ENCODE results near the gene TSPAN14.

The TSPAN14 gene

DNA sequence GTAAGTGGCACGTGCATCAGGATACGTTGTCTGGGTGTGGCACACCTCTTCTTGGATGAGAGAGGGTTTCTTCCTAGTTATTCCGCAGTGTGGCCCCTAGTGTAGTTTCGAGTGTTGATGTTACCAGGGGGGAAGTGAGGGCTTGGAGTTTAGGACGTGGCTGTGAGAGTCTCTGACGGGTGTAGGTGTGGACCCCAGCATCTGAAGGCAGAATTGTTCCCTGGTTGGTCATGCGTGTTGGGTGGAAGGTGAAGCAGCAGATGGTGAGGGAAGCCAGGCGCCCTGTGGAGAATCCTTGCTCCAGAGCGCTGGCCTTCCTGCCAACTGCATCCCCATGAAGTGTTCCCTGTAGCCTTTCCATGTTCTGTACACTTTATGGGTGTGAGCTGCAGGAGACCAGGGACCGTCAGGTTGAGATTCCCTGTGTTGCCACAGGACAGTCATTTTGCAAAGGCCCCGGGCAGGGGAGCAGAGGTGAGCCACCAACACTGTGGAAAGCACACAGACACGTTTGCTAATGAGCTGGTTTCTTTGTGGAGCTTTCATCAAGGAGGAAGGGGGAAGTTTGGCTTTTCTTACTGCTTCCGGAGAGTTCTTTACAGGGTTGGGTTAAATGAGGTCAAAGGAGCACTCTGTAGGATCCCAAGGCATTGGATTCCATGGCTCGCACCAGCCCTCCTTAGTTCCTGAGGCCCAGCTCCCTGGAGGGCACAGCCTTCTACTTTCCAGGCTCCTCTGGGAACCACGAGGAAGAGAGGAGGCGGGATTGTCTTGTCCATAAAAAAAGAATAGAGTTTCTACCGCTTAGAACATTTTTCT lies 32.0 kb downstream of the TSPAN14 start:
- Histone ChIP-seq H2BK5ac (ENCODE audit: low read depth, low read length, poor library complexity) (no peak overlapping the region), H2BK12ac (ENCODE audit: low read length) (no peak overlapping the region), H3K23ac (ENCODE audit: low read length) (no peak overlapping the region), H3K36me3 (ENCODE audit: control insufficient read depth in 1 of 2, insufficient read depth in 2 of 2, low read length in 2 of 2) (peaks cover 19 to 21% of the 10 kb centered on the region in 2 experiments), H4K8ac (ENCODE audit: low read depth, low read length) (no peak overlapping the region), H3K4ac (ENCODE audit: low read depth, low read length) (peak overlapping the region; percentile 6), H3K79me1 (ENCODE audit: low read length) (peaks cover 6% of the 10 kb centered on the region), H3K14ac (ENCODE audit: low read length) (no peak overlapping the region), H2AFZ (ENCODE audit: insufficient read depth, low read length, poor library complexity) (peak overlapping the region; percentile 3), H3K79me2 (ENCODE audit: control insufficient read depth, insufficient read depth, low read length, poor library complexity) (peaks cover 19% of the 10 kb centered on the region), H3K27ac (ENCODE audit: low read depth, low read length) (no peak overlapping the region), H2BK120ac (ENCODE audit: insufficient read depth, low read length, poor library complexity) (no peak overlapping the region), H3K4me2 (ENCODE audit: low read length) (no peak overlapping the region), H3K18ac (ENCODE audit: low read length) (peak overlapping the region; percentile 86), H4K91ac (ENCODE audit: low read depth, low read length) (no peak overlapping the region), H4K12ac (ENCODE audit: low read depth, low read length) (no peak overlapping the region), H3K27me3 (ENCODE audit: insufficient read depth, low read length) (no peaks in the 10 kb centered on the region), H2AK5ac (ENCODE audit: low read length) (no peak overlapping the region), H3K4me3 (ENCODE audit: low read depth, low read length) (no peak overlapping the region), H3K9me3 (ENCODE audit: insufficient read depth, low read depth, low read length) (no peaks in the 10 kb centered on the region), H3K9ac (ENCODE audit: low read length) (no peak overlapping the region), H3K4me1 (ENCODE audit: control insufficient read depth in 1 of 2, insufficient read depth in 2 of 2, low read length in 2 of 2) (peaks cover 29 to 38% of the 10 kb centered on the region in 2 experiments)
- DNase-seq, result peak; percentile 63 to 68
- WGBS (ENCODE audit: extremely low coverage, insufficient coverage, insufficient read length), result no CpG with 5 or more reads among the region's 17 CpGs

GRCh38 chr10:80486785-80487420 lies 32.8 kb downstream of the TSPAN14 start:
- H3K4me2 ChIP-seq (ENCODE audit: low read length), result no peak overlapping the region
- H3K9ac ChIP-seq (ENCODE audit: low read length), result no peak overlapping the region
- no CpG with 5 or more reads among the region's 9 CpGs for WGBS (ENCODE audit: extremely low coverage, insufficient coverage, insufficient read length)
- no peak overlapping the region for H3K18ac ChIP-seq (ENCODE audit: low read length)
- no peak overlapping the region for H2AFZ ChIP-seq (ENCODE audit: insufficient read depth, low read length, poor library complexity)
- peaks cover 19% of the 10 kb centered on the region for H3K79me2 ChIP-seq (ENCODE audit: control insufficient read depth, insufficient read depth, low read length, poor library complexity)
- peaks cover 31 to 38% of the 10 kb centered on the region in 2 experiments for H3K4me1 ChIP-seq (ENCODE audit: control insufficient read depth in 1 of 2, insufficient read depth in 2 of 2, low read length in 2 of 2)
- H3K36me3 ChIP-seq (ENCODE audit: control insufficient read depth in 1 of 2, insufficient read depth in 2 of 2, low read length in 2 of 2), result peaks cover 26 to 28% of the 10 kb centered on the region in 2 experiments
- no peak overlapping the region for H4K91ac ChIP-seq (ENCODE audit: low read depth, low read length)
- no peak overlapping the region for H3K14ac ChIP-seq (ENCODE audit: low read length)
- no peak overlapping the region for H4K12ac ChIP-seq (ENCODE audit: low read depth, low read length)
- no peak overlapping the region for H2AK5ac ChIP-seq (ENCODE audit: low read length)
- DNase-seq, result peak in 1 of 2 donors; percentile 56
- H3K23ac ChIP-seq (ENCODE audit: low read length), result no peak overlapping the region
- no peak overlapping the region for H4K8ac ChIP-seq (ENCODE audit: low read depth, low read length)
- no peaks in the 10 kb centered on the region for H3K9me3 ChIP-seq (ENCODE audit: insufficient read depth, low read depth, low read length)
- peaks cover 6% of the 10 kb centered on the region for H3K79me1 ChIP-seq (ENCODE audit: low read length)
- no peak overlapping the region for H2BK5ac ChIP-seq (ENCODE audit: low read depth, low read length, poor library complexity)
- no peak overlapping the region for H2BK12ac ChIP-seq (ENCODE audit: low read length)
- H2BK120ac ChIP-seq (ENCODE audit: insufficient read depth, low read length, poor library complexity), result no peak overlapping the region
- H3K4me3 ChIP-seq (ENCODE audit: low read depth, low read length), result no peak overlapping the region
- no peak overlapping the region for H3K27ac ChIP-seq (ENCODE audit: low read depth, low read length)
- H3K27me3 ChIP-seq (ENCODE audit: insufficient read depth, low read length), result no peaks in the 10 kb centered on the region
- peak overlapping the region; percentile 83 for H3K4ac ChIP-seq (ENCODE audit: low read depth, low read length)

GRCh38 chr10:80487421-80487785 lies 33.3 kb downstream of the TSPAN14 start:
- Histone ChIP-seq H3K9me3 (ENCODE audit: insufficient read depth, low read depth, low read length) (no peaks in the 10 kb centered on the region), H4K91ac (ENCODE audit: low read depth, low read length) (no peak overlapping the region), H2BK120ac (ENCODE audit: insufficient read depth, low read length, poor library complexity) (no peak overlapping the region), H3K14ac (ENCODE audit: low read length) (no peak overlapping the region), H4K8ac (ENCODE audit: low read depth, low read length) (no peak overlapping the region), H3K18ac (ENCODE audit: low read length) (peak overlapping the region; percentile 38), H3K4me2 (ENCODE audit: low read length) (no peak overlapping the region), H2AFZ (ENCODE audit: insufficient read depth, low read length, poor library complexity) (no peak overlapping the region), H2AK5ac (ENCODE audit: low read length) (no peak overlapping the region), H4K12ac (ENCODE audit: low read depth, low read length) (no peak overlapping the region), H3K4ac (ENCODE audit: low read depth, low read length) (peak overlapping the region; percentile 83), H3K36me3 (ENCODE audit: control insufficient read depth in 1 of 2, insufficient read depth in 2 of 2, low read length in 2 of 2) (peaks cover 26 to 31% of the 10 kb centered on the region in 2 experiments), H2BK5ac (ENCODE audit: low read depth, low read length, poor library complexity) (no peak overlapping the region), H3K79me2 (ENCODE audit: control insufficient read depth, insufficient read depth, low read length, poor library complexity) (peaks cover 19% of the 10 kb centered on the region), H3K4me1 (ENCODE audit: control insufficient read depth in 1 of 2, insufficient read depth in 2 of 2, low read length in 2 of 2) (peaks cover 31 to 38% of the 10 kb centered on the region in 2 experiments), H3K9ac (ENCODE audit: low read length) (no peak overlapping the region), H3K79me1 (ENCODE audit: low read length) (peaks cover 6% of the 10 kb centered on the region), H3K27me3 (ENCODE audit: insufficient read depth, low read length) (no peaks in the 10 kb centered on the region), H3K27ac (ENCODE audit: low read depth, low read length) (no peak overlapping the region), H3K23ac (ENCODE audit: low read length) (no peak overlapping the region), H3K4me3 (ENCODE audit: low read depth, low read length) (no peak overlapping the region), H2BK12ac (ENCODE audit: low read length) (no peak overlapping the region)
- WGBS (ENCODE audit: extremely low coverage, insufficient coverage, insufficient read length), result no CpG with 5 or more reads among the region's 4 CpGs
- no peak for DNase-seq

GRCh38 chr10:80487791-80488538 lies 33.9 kb downstream of the TSPAN14 start:
- peaks cover 26 to 31% of the 10 kb centered on the region in 2 experiments for H3K36me3 ChIP-seq (ENCODE audit: control insufficient read depth in 1 of 2, insufficient read depth in 2 of 2, low read length in 2 of 2)
- peaks cover 6% of the 10 kb centered on the region for H3K79me1 ChIP-seq (ENCODE audit: low read length)
- H3K79me2 ChIP-seq (ENCODE audit: control insufficient read depth, insufficient read depth, low read length, poor library complexity), result peaks cover 19% of the 10 kb centered on the region
- no peaks in the 10 kb centered on the region for H3K9me3 ChIP-seq (ENCODE audit: insufficient read depth, low read depth, low read length)
- H3K4me2 ChIP-seq (ENCODE audit: low read length), result no peak overlapping the region
- no peak overlapping the region for H2AK5ac ChIP-seq (ENCODE audit: low read length)
- H3K18ac ChIP-seq (ENCODE audit: low read length), result peak overlapping the region; percentile 61
- H3K14ac ChIP-seq (ENCODE audit: low read length), result peak overlapping the region; percentile 20
- peak overlapping the region; percentile 73 for H3K4ac ChIP-seq (ENCODE audit: low read depth, low read length)
- no peaks in the 10 kb centered on the region for H3K27me3 ChIP-seq (ENCODE audit: insufficient read depth, low read length)
- no peak overlapping the region for H2BK120ac ChIP-seq (ENCODE audit: insufficient read depth, low read length, poor library complexity)
- no peak for DNase-seq
- no peak overlapping the region for H4K12ac ChIP-seq (ENCODE audit: low read depth, low read length)
- WGBS (ENCODE audit: extremely low coverage, insufficient coverage, insufficient read length), result no CpG with 5 or more reads among the region's 14 CpGs
- H2BK12ac ChIP-seq (ENCODE audit: low read length), result no peak overlapping the region
- H3K23ac ChIP-seq (ENCODE audit: low read length), result no peak overlapping the region
- H3K4me1 ChIP-seq (ENCODE audit: control insufficient read depth in 1 of 2, insufficient read depth in 2 of 2, low read length in 2 of 2), result peaks cover 31 to 38% of the 10 kb centered on the region in 2 experiments
- H2BK5ac ChIP-seq (ENCODE audit: low read depth, low read length, poor library complexity), result no peak overlapping the region
- no peak overlapping the region for H3K4me3 ChIP-seq (ENCODE audit: low read depth, low read length)
- H4K8ac ChIP-seq (ENCODE audit: low read depth, low read length), result peak overlapping the region; percentile 22
- H4K91ac ChIP-seq (ENCODE audit: low read depth, low read length), result peak overlapping the region; percentile 40
- no peak overlapping the region for H3K9ac ChIP-seq (ENCODE audit: low read length)
- H3K27ac ChIP-seq (ENCODE audit: low read depth, low read length), result no peak overlapping the region
- H2AFZ ChIP-seq (ENCODE audit: insufficient read depth, low read length, poor library complexity), result no peak overlapping the region
